Lung (tissue), 12 donors: Measurements from ENCODE around the gene KIAA0319L. TPM values are rescaled to one million over a fixed set of nuclear protein-coding genes. Genes with fewer than 3 reads are reported as not detected.
A peak's percentile ranks its signal among the peaks of the same experiment; 100 is the strongest.

Experiments
- ATAC-seq: fragments of 200-7000 bp; cut with Tn5 transposase; one replicate; pipeline ENCODE4 v1.9.1; 2020; ENCODE audit warnings: moderate number of reproducible peaks; ENCODE audit not compliant: insufficient read depth, low FRiP score
- DNase-seq, 3 donors: peaks; one replicate each; pipeline ENCODE4 v3.0.0-alpha.2; 2013 to 2017
- H3K27ac ChIP-seq, 2 donors: one replicate each; pipeline ENCODE4 v1.5.1; 2013; ENCODE audit warnings: mild to moderate bottlenecking in 2 of 2, moderate library complexity in 2 of 2, control low read depth in 1 of 2, inconsistent platforms in 1 of 2, low read depth in 1 of 2, low read length in 1 of 2
- H3K27me3 ChIP-seq, 3 donors: one replicate each; pipeline ENCODE4 v1.5.1; 2013; ENCODE audit warnings: low read length in 2 of 3; ENCODE audit not compliant: control insufficient read depth in 3 of 3, insufficient read depth in 3 of 3
- H3K36me3 ChIP-seq, 4 donors: one replicate each; pipeline ENCODE4 v1.5.1; 2013; ENCODE audit warnings: low read length in 4 of 4, mild to moderate bottlenecking in 1 of 4, moderate library complexity in 1 of 4; ENCODE audit not compliant: control insufficient read depth in 4 of 4, insufficient read depth in 4 of 4
- H3K4me1 ChIP-seq, 5 donors: one replicate each; pipeline ENCODE4 v1.5.1; 2013; ENCODE audit warnings: low read length in 5 of 5, mild to moderate bottlenecking in 2 of 5, moderate library complexity in 1 of 5; ENCODE audit not compliant: control insufficient read depth in 5 of 5, insufficient read depth in 5 of 5
- H3K4me3 ChIP-seq: one replicate; pipeline ENCODE4 v1.5.1; 2013; ENCODE audit warnings: mild to moderate bottlenecking, control low read depth, moderate library complexity
- H3K9ac ChIP-seq, 2 donors: one replicate each; pipeline ENCODE4 v1.5.1; 2013; ENCODE audit warnings: low read length in 2 of 2, control low read depth in 1 of 2; ENCODE audit not compliant: insufficient read depth in 1 of 2
- H3K9me3 ChIP-seq, 4 donors: one replicate each; pipeline ENCODE4 v1.5.1; 2013; ENCODE audit warnings: low read length in 3 of 4, mild to moderate bottlenecking in 1 of 4, moderate library complexity in 1 of 4; ENCODE audit not compliant: control insufficient read depth in 4 of 4, insufficient read depth in 3 of 4
- CTCF ChIP-seq: IDR thresholded peaks from 2 replicates; pipeline ENCODE4 v1.5.1; 2012; ENCODE audit warnings: mild to moderate bottlenecking; ENCODE audit errors: control extremely low read depth, extremely low read depth
- WGBS, 2 donors: extraction: QIAGEN DNeasy Blood & Tissue Kit; methylation state at CpG; one replicate each; pipeline ENCODE4 v1.1.7; 2013; 5-methylcytosine and 5-hydroxymethylcytosine counted together
- polyA plus RNA-seq, 2 donors: library from polyadenylated mRNA; stranded (reverse); fragments of 200-250 nt; gene quantifications; one replicate each; pipeline ENCODE4 v1.2.1, GENCODE V29; 2013
- total RNA-seq, 2 donors: library from RNA; depleted of rRNA in 1 of 2; stranded (reverse); fragments of >200 nt in 1 of 2; gene quantifications; one replicate each; pipeline ENCODE4 v1.2.1, GENCODE V29; 2014 to 2021
- donor health status: control.
- donor health status: control.
- donor health status: Bipolar disorder and iron deficiency.
- donor health status: healthy.
- donor health status: DM: yes; HTN: yes; CAD: no.

Gene KIAA0319L
- total and polyA plus RNA-seq, 4 donors = 20.3 to 121 (median 60.9) TPM

GRCh38 chr1:35507947-35508346 is 49.3 kb downstream of the KIAA0319L start:
- no peaks in the 10 kb centered on the region for H3K27me3 ChIP-seq
- H3K4me1 ChIP-seq = peaks cover 0 to 31% (median 0%) of the 10 kb centered on the region in 5 donors
- ATAC-seq (no peak), DNase-seq (no peak)
- no peaks in the 10 kb centered on the region for H3K9me3 ChIP-seq
- H3K4me3 ChIP-seq = no peak overlapping the region
- H3K27ac ChIP-seq = no peak overlapping the region
- TF ChIP-seq CTCF = no peak
- H3K9ac ChIP-seq = no peak overlapping the region
- peaks cover 0 to 17% (median 5%) of the 10 kb centered on the region in 4 donors for H3K36me3 ChIP-seq

GRCh38 chr1:35506960-35507912 is 50.0 kb downstream of the KIAA0319L start:
- Histone ChIP-seq H3K36me3 (peaks cover 0 to 20% (median 5%) of the 10 kb centered on the region in 4 donors), H3K4me1 (peaks cover 0 to 31% (median 0%) of the 10 kb centered on the region in 5 donors), H3K27me3 (no peaks in the 10 kb centered on the region), H3K9ac (no peak overlapping the region), H3K4me3 (no peak overlapping the region), H3K9me3 (no peaks in the 10 kb centered on the region), H3K27ac (peak overlapping the region in 1 of 2 donors; percentile 52)
- 56 to 79% methylated on average over 3 of the region's 3 CpGs for WGBS, 2 donors
- ATAC-seq = no peak
- no peak for DNase-seq
- no peak for TF ChIP-seq CTCF

GRCh38 chr1:35505911-35506798 is 51.0 kb downstream of the KIAA0319L start:
- Histone ChIP-seq H3K4me1 (peaks cover 0 to 31% (median 0%) of the 10 kb centered on the region in 5 donors), H3K9ac (no peak overlapping the region), H3K9me3 (no peaks in the 10 kb centered on the region), H3K4me3 (no peak overlapping the region), H3K27me3 (no peaks in the 10 kb centered on the region), H3K36me3 (peaks cover 0 to 20% (median 5%) of the 10 kb centered on the region in 4 donors), H3K27ac (peak overlapping the region; percentile 20 to 40)
- TF ChIP-seq CTCF = no peak
- peak; percentile 11 for ATAC-seq
- WGBS, 2 donors = 65 to 72% methylated on average over 4 of the region's 4 CpGs
- DNase-seq = no peak
